ENCODE results near the gene GALNT2. TPM values are rescaled to one million over a fixed set of nuclear protein-coding genes. Genes with fewer than 3 reads are reported as not detected.

The GALNT2 gene
- total RNA-seq, 1 experiment from 2014 or later, result 114 TPM

- TF ChIP-seq CTCF (IDR thresholded peaks at IDR 0.05; ENCODE audit: unreplicated experiment), result no peak
- Mint-ChIP-seq H3K27me3 (ENCODE audit: insufficient read depth, unreplicated experiment) (no peaks in the 10 kb centered on the region), H3K4me1 (ENCODE audit: insufficient read depth, unreplicated experiment) (peaks cover 75% of the 10 kb centered on the region)
These were observed 40.9 kb downstream of the GALNT2 start for GRCh38 chr1:230107941-230108340.

GRCh38 chr1:230108580-230108979, 41.5 kb downstream of the GALNT2 start:
- H3K27me3 Mint-ChIP-seq (ENCODE audit: insufficient read depth, unreplicated experiment), result no peaks in the 10 kb centered on the region
- no TSS peak for BruUV-seq (replicated peaks)
- CTCF ChIA-PET, result interaction anchor here (0.5 to 1.2 kb wide), 5 partner anchors 21 to 544 kb away, joined by 3 to 6 read pairs (median 3); no protein-coding TSS in a partner anchor
- POLR2A ChIA-PET, result interaction anchor here (0.7 to 8.0 kb wide), 5 partner anchors 17 to 489 kb away, joined by 3 to 162 read pairs (median 4); partner anchors contain the start of gene GALNT2
- DNase-seq (ENCODE audit: unreplicated experiment), result no peak
- H3K4me3 Mint-ChIP-seq (ENCODE audit: unreplicated experiment), result no peak overlapping the region
- H3K4me1 Mint-ChIP-seq (ENCODE audit: insufficient read depth, unreplicated experiment), result peaks cover 77% of the 10 kb centered on the region
- peaks cover 6% of the 10 kb centered on the region for H3K36me3 Mint-ChIP-seq (ENCODE audit: insufficient read depth, unreplicated experiment)
- no peaks in the 10 kb centered on the region for H3K9me3 Mint-ChIP-seq (ENCODE audit: unreplicated experiment)
- TF ChIP-seq CTCF (IDR thresholded peaks at IDR 0.05; ENCODE audit: unreplicated experiment), result no peak
- no peak overlapping the region for H3K27ac Mint-ChIP-seq (ENCODE audit: low read depth, unreplicated experiment)
- intact Hi-C loops (cut with micrococcal nuclease), result loop anchor here (5.0 kb wide), 2 partner anchors 59 to 204 kb away; no protein-coding TSS in a partner anchor

More at GRCh38 chr1:230107941-230108340, 40.9 kb downstream of the GALNT2 start:
- no TSS peak for BruUV-seq (replicated peaks)
- H3K4me3 Mint-ChIP-seq (ENCODE audit: unreplicated experiment), result no peak overlapping the region
- CTCF ChIA-PET, result interaction anchor here (0.6 to 1.2 kb wide), 5 partner anchors 21 to 543 kb away, joined by 3 to 6 read pairs (median 3); no protein-coding TSS in a partner anchor
- peaks cover 6% of the 10 kb centered on the region for H3K36me3 Mint-ChIP-seq (ENCODE audit: insufficient read depth, unreplicated experiment)
- DNase-seq (ENCODE audit: unreplicated experiment), result no peak
- intact Hi-C loops (cut with micrococcal nuclease), result loop anchor here (5.0 kb wide), 2 partner anchors 59 to 204 kb away; no protein-coding TSS in a partner anchor
- POLR2A ChIA-PET, result interaction anchor here (0.9 to 8.0 kb wide), 4 partner anchors 16 to 41 kb away, joined by 3 to 162 read pairs (median 48); partner anchors contain the start of gene GALNT2
- no peak overlapping the region for H3K27ac Mint-ChIP-seq (ENCODE audit: low read depth, unreplicated experiment)
- no peaks in the 10 kb centered on the region for H3K9me3 Mint-ChIP-seq (ENCODE audit: unreplicated experiment)

GRCh38 chr1:230109066-230109465, 42.0 kb downstream of the GALNT2 start:
- no peaks in the 10 kb centered on the region for H3K9me3 Mint-ChIP-seq (ENCODE audit: unreplicated experiment)
- H3K4me3 Mint-ChIP-seq (ENCODE audit: unreplicated experiment), result no peak overlapping the region
- TF ChIP-seq CTCF (IDR thresholded peaks at IDR 0.05; ENCODE audit: unreplicated experiment), result no peak
- no peaks in the 10 kb centered on the region for H3K27me3 Mint-ChIP-seq (ENCODE audit: insufficient read depth, unreplicated experiment)
- DNase-seq (ENCODE audit: unreplicated experiment), result no peak
- no TSS peak for BruUV-seq (replicated peaks)
- H3K27ac Mint-ChIP-seq (ENCODE audit: low read depth, unreplicated experiment), result no peak overlapping the region
- peaks cover 9% of the 10 kb centered on the region for H3K36me3 Mint-ChIP-seq (ENCODE audit: insufficient read depth, unreplicated experiment)
- intact Hi-C loops (cut with micrococcal nuclease), result loop anchor here (5.0 kb wide), 2 partner anchors 58 to 203 kb away; no protein-coding TSS in a partner anchor
- H3K4me1 Mint-ChIP-seq (ENCODE audit: insufficient read depth, unreplicated experiment), result peaks cover 77% of the 10 kb centered on the region
- CTCF ChIA-PET, result interaction anchor here (0.5 to 1.3 kb wide), 5 partner anchors 11 to 448 kb away, joined by 3 to 5 read pairs (median 4); no protein-coding TSS in a partner anchor
- POLR2A ChIA-PET, result interaction anchor here (0.7 to 8.0 kb wide), 5 partner anchors 13 to 600 kb away, joined by 3 to 162 read pairs (median 3); no protein-coding TSS in a partner anchor

- H3K36me3 Mint-ChIP-seq (ENCODE audit: insufficient read depth, unreplicated experiment), result peaks cover 19% of the 10 kb centered on the region
- intact Hi-C loops (cut with micrococcal nuclease), result loop anchor here (5.0 kb wide), 2 partner anchors 57 to 202 kb away; no protein-coding TSS in a partner anchor
- TF ChIP-seq CTCF (IDR thresholded peaks at IDR 0.05; ENCODE audit: unreplicated experiment), result no peak
- H3K9me3 Mint-ChIP-seq (ENCODE audit: unreplicated experiment), result no peaks in the 10 kb centered on the region
- no peak overlapping the region for H3K4me3 Mint-ChIP-seq (ENCODE audit: unreplicated experiment)
- no TSS peak for BruUV-seq (replicated peaks)
- H3K27ac Mint-ChIP-seq (ENCODE audit: low read depth, unreplicated experiment), result peak overlapping the region; percentile 1
- POLR2A ChIA-PET, result interaction anchor here (0.7 to 1.6 kb wide), 3 partner anchors 12 to 601 kb away, joined by 3 to 5 read pairs (median 3); no protein-coding TSS in a partner anchor
- DNase-seq (ENCODE audit: unreplicated experiment), result no peak
- CTCF ChIA-PET, result interaction anchor here (0.5 to 1.4 kb wide), 14 partner anchors 10 to 1700 kb away, joined by 3 to 9 read pairs (median 4); no protein-coding TSS in a partner anchor
- H3K27me3 Mint-ChIP-seq (ENCODE audit: insufficient read depth, unreplicated experiment), result no peaks in the 10 kb centered on the region
- peaks cover 74% of the 10 kb centered on the region for H3K4me1 Mint-ChIP-seq (ENCODE audit: insufficient read depth, unreplicated experiment)
These were observed 43.0 kb downstream of the GALNT2 start for GRCh38 chr1:230109895-230110667.
